GM12865 (cell line): ENCODE results near the gene CDCA7L.

Source experiments
- DNase-seq: peaks from one replicate; pipeline ENCODE4 v3.0.0; 2010; ENCODE audit warnings: low read depth
- H3K4me3 ChIP-seq: 2 replicates; pipeline ENCODE4 v1.5.1; 2011; ENCODE audit warnings: mild to moderate bottlenecking, low read depth, low read length, control low read depth
- CTCF ChIP-seq: IDR thresholded peaks from 2 replicates; pipeline ENCODE4 v1.5.1; 2011; ENCODE audit warnings: low read length, control low read depth, low read depth, inconsistent platforms; ENCODE audit not compliant: insufficient read depth; ENCODE audit errors: missing control alignments

Gene CDCA7L

GRCh38 chr7:21946222-21946709 is 567 bp upstream of the CDCA7L start:
- no peak for TF ChIP-seq CTCF
- H3K4me3 ChIP-seq, result peak overlapping the region; percentile 78
- DNase-seq, result no peak

- peak overlapping the region; percentile 78 for H3K4me3 ChIP-seq
- peak; percentile 63 for DNase-seq
- TF ChIP-seq CTCF, result no peak
Measured at GRCh38 chr7:21944616-21945453, 864 bp downstream of the CDCA7L start.

GRCh38 chr7:21943436-21943835 is 2.3 kb downstream of the CDCA7L start:
- no peak for TF ChIP-seq CTCF
- no peak overlapping the region for H3K4me3 ChIP-seq
- DNase-seq, result no peak

GRCh38 chr7:21942955-21943354 is 2.7 kb downstream of the CDCA7L start:
- H3K4me3 ChIP-seq, result no peak overlapping the region
- DNase-seq, result no peak
- TF ChIP-seq CTCF, result no peak

GRCh38 chr7:21941611-21942141 is 4.0 kb downstream of the CDCA7L start:
- TF ChIP-seq CTCF, result no peak
- DNase-seq, result peak; percentile 50

GRCh38 chr7:21939858-21940372 is 5.8 kb downstream of the CDCA7L start:
- no peak for DNase-seq
- H3K4me3 ChIP-seq, result no peak overlapping the region
- TF ChIP-seq CTCF, result no peak

More at GRCh38 chr7:21941611-21942141, 4.0 kb downstream of the CDCA7L start:
- no peak overlapping the region for H3K4me3 ChIP-seq
